Ovary (tissue), 9 donors: ENCODE results near the gene CACNG1. TPM values are rescaled to one million over a fixed set of nuclear protein-coding genes. Genes with fewer than 3 reads are reported as not detected.
"Not testable (repeated sequence)": the region's sequence is repeated elsewhere in the genome, so short reads cannot be mapped to it uniquely, and the experiment has no call there.

Experiments
- DNase-seq, 5 donors: peaks; one replicate each; pipeline ENCODE4 v3.0.0-alpha.2; 2019 to 2020
- H3K27ac ChIP-seq, 2 donors: fragments of 200-600 bp; one replicate each; pipeline versions ENCODE4 v1.5.1 to v1.8.0; 2019 to 2022
- H3K27me3 ChIP-seq: fragments of 200-600 bp; one replicate; pipeline ENCODE4 v1.8.0; 2022
- H3K36me3 ChIP-seq: fragments of 200-600 bp; sonication (generic); one replicate; pipeline ENCODE4 v1.5.1; 2019
- H3K4me1 ChIP-seq: one replicate; pipeline ENCODE4 v1.8.1; 2013; ENCODE audit warnings: mild to moderate bottlenecking, moderate library complexity; ENCODE audit not compliant: insufficient read depth
- H3K4me3 ChIP-seq: fragments of 200-600 bp; sonication (generic); one replicate; pipeline ENCODE4 v1.5.1; 2017
- H3K9me3 ChIP-seq, 2 donors: fragments of 200-600 bp in 1 of 2; sonication (generic) in 1 of 2; one replicate each; pipeline versions ENCODE4 v1.5.1 to v1.8.1; 2013 to 2019; ENCODE audit warnings: mild to moderate bottlenecking in 1 of 2, moderate library complexity in 1 of 2
- CTCF ChIP-seq, 3 donors: fragments of 450-650 bp in 2 of 3; fragments of 200-600 bp in 1 of 3; IDR thresholded peaks; one replicate each; pipeline versions ENCODE4 v1.5.1 to v1.8.0; 2016 to 2022; ENCODE audit warnings: antibody characterized with exemption in 3 of 3, mild to moderate bottlenecking in 1 of 3
- EP300 ChIP-seq: sonication (generic); formaldehyde crosslinking; IDR thresholded peaks from one replicate; pipeline ENCODE4 v1.6.1; 2017; ENCODE audit warnings: antibody characterized with exemption
- POLR2A ChIP-seq: fragments of 450-650 bp; IDR thresholded peaks from one replicate; pipeline ENCODE4 v1.6.1; 2017; ENCODE audit warnings: antibody characterized with exemption, mild to moderate bottlenecking, moderate library complexity
- WGBS, 3 donors: extraction: QIAGEN DNeasy Blood & Tissue Kit in 1 of 3; methylation state at CpG; one replicate each; pipeline versions ENCODE4 v1.1.5 to v1.1.7; 2013 to 2017; 5-methylcytosine and 5-hydroxymethylcytosine counted together
- intact Hi-C, 4 donors: fragments of 100-400 bp; cut with DNase I; formaldehyde crosslinking; loops; one replicate each; pipeline versions ENCODE4 v1.11.0 to v1.15.1; 2022 to 2023
- polyA plus RNA-seq, 2 donors: library from polyadenylated mRNA; stranded (reverse); fragments of 200-250 nt in 1 of 2; fragments of 350-450 nt in 1 of 2; fragmentation: Illumina TruSeq in 1 of 2; extraction: RNeasy Lipid Tissue Mini Kit (QIAGEN cat#74804) in 1 of 2; gene quantifications; one replicate each; pipeline ENCODE4 v1.2.3, GENCODE V29; 2013 to 2014
- total RNA-seq, 7 donors: library from RNA; depleted of rRNA in 2 of 7; stranded (reverse); fragments of >200 nt in 2 of 7; fragmentation: NEBNext Ultra II Directional in 3 of 7; extraction: Animal tissue kit (Norgen Biotek cat#: 25700) in 3 of 7; gene quantifications; one replicate each; pipeline versions ENCODE4 v1.1.0 to v1.2.4, GENCODE V29; 2016 to 2023
- donor health status: DM: no; HTN: no; CAD: no; lungs with moderate emphysema.
- donor health status: DM: no; HTN: no; CAD: no.
- donor health status: Bipolar disorder and iron deficiency.
- donor health status: DM: yes; HTN: yes; CAD: no.
- donor health status: DM: no; HTN: no; CAD: no.
- donor health status: DM: yes; HTN: yes; CAD: no.

Gene CACNG1
- total and polyA plus RNA-seq, 9 donors: 0.46 TPM; not detected in 8

GRCh38 chr17:67082107-67082506 is 37.8 kb downstream of the CACNG1 start:
- no peaks in the 10 kb centered on the region for H3K27me3 ChIP-seq
- TF ChIP-seq CTCF (IDR thresholded peaks at IDR 0.05) (no peak), POLR2A (no peak), EP300 (no peak)
- no peak overlapping the region for H3K4me3 ChIP-seq
- no peak overlapping the region for H3K27ac ChIP-seq
- H3K9me3 ChIP-seq: no peaks in the 10 kb centered on the region
- no peaks in the 10 kb centered on the region for H3K36me3 ChIP-seq
- peaks cover 5% of the 10 kb centered on the region for H3K4me1 ChIP-seq
- WGBS, 3 donors: 66 to 80% (median 69%) methylated on average over 1 of the region's 1 CpG
- intact Hi-C loops: no loop called here
- DNase-seq: no peak

- Histone ChIP-seq H3K27me3 (no peaks in the 10 kb centered on the region), H3K36me3 (no peaks in the 10 kb centered on the region), H3K9me3 (no peaks in the 10 kb centered on the region), H3K4me3 (no peak overlapping the region), H3K27ac (no peak overlapping the region), H3K4me1 (no peaks in the 10 kb centered on the region)
- DNase-seq: no peak
- 73 to 83% (median 79%) methylated on average over 3 of the region's 3 CpGs for WGBS, 3 donors
- TF ChIP-seq CTCF (IDR thresholded peaks at IDR 0.05) (no peak), POLR2A (no peak), EP300 (no peak)
- intact Hi-C loops: no loop called here
Observed at GRCh38 chr17:67085406-67085805, 41.1 kb downstream of the CACNG1 start.

- H3K4me1 ChIP-seq: no peaks in the 10 kb centered on the region
- H3K27ac ChIP-seq: no peak overlapping the region
- WGBS, 3 donors: 96 to 99% (median 99%) methylated on average over 3 of the region's 3 CpGs
- DNase-seq: no peak
- intact Hi-C loops: no loop called here
- no peaks in the 10 kb centered on the region for H3K27me3 ChIP-seq
- no peak overlapping the region for H3K4me3 ChIP-seq
- no peaks in the 10 kb centered on the region for H3K36me3 ChIP-seq
- TF ChIP-seq CTCF (IDR thresholded peaks at IDR 0.05): no peak
- no peak for TF ChIP-seq POLR2A
- TF ChIP-seq EP300: no peak
- no peaks in the 10 kb centered on the region for H3K9me3 ChIP-seq
Observed at GRCh38 chr17:67088639-67089038, 44.3 kb downstream of the CACNG1 start.

GRCh38 chr17:67090341-67090740 is 46.0 kb downstream of the CACNG1 start:
- intact Hi-C loops: no loop called here
- H3K4me1 ChIP-seq: peaks cover 2% of the 10 kb centered on the region
- H3K27ac ChIP-seq: no peak overlapping the region
- DNase-seq: no peak
- no peak for TF ChIP-seq POLR2A
- TF ChIP-seq CTCF (IDR thresholded peaks at IDR 0.05): no peak
- no peak for TF ChIP-seq EP300
- H3K9me3 ChIP-seq: no peaks in the 10 kb centered on the region
- H3K27me3 ChIP-seq: no peaks in the 10 kb centered on the region
- H3K4me3 ChIP-seq: no peak overlapping the region
- no peaks in the 10 kb centered on the region for H3K36me3 ChIP-seq

GRCh38 chr17:67092291-67092690 is 47.9 kb downstream of the CACNG1 start:
- H3K36me3 ChIP-seq: no peaks in the 10 kb centered on the region

GRCh38 chr17:67092710-67093109 is 48.4 kb downstream of the CACNG1 start:
- WGBS, 3 donors: 49 to 62% (median 62%) methylated on average over 7 of the region's 7 CpGs

More at GRCh38 chr17:67092291-67092690, 47.9 kb downstream of the CACNG1 start:
- intact Hi-C loops: no loop called here
- Histone ChIP-seq H3K4me3 (no peak overlapping the region), H3K4me1 (peaks cover 2% of the 10 kb centered on the region), H3K9me3 (no peaks in the 10 kb centered on the region), H3K27me3 (no peaks in the 10 kb centered on the region), H3K27ac (no peak overlapping the region)
- DNase-seq: no peak
- no peak for TF ChIP-seq POLR2A
- no peak for TF ChIP-seq CTCF (IDR thresholded peaks at IDR 0.05)
- TF ChIP-seq EP300: no peak
- 82 to 89% (median 85%) methylated on average over 5 of the region's 5 CpGs for WGBS, 3 donors

More at GRCh38 chr17:67092710-67093109, 48.4 kb downstream of the CACNG1 start:
- H3K4me3 ChIP-seq, intact Hi-C loops, DNase-seq, H3K27ac ChIP-seq, H3K36me3 ChIP-seq, H3K9me3 ChIP-seq, H3K4me1 ChIP-seq, H3K27me3 ChIP-seq: not testable (repeated sequence)
